HG02884 (cell line): ENCODE measurements around the gene ZDHHC3.

Experiments used
- ATAC-seq: cut with Tn5 transposase; IDR thresholded peaks from one replicate; pipeline ENCODE4 v1.9.1; 2021; ENCODE audit warnings: mild to moderate bottlenecking, moderate library complexity; ENCODE audit not compliant: unreplicated experiment

The ZDHHC3 gene

DNA sequence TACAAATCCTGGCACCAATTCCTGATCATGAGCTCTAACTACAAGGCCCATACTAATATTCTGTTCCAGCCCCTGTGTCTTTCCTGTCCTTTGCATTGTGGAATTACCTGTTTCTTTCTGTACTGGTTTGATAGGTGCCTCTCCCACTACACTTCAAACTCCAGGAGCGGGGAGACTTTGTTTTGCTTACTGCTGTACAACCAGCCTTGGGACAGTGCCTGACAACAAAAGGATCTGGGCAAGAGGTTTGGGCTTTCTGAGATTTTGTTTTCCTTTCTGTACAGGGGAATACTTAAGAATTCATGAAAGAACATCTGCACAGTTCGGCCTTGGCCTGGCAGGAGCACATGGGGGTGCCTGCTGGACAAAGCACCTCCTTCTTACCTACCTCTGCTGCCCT lies 45.1 kb downstream of the ZDHHC3 start:
- no peak for ATAC-seq

- no peak for ATAC-seq
These were observed 46.2 kb downstream of the ZDHHC3 start for GRCh38 chr3:44929782-44930181.

- no peak for ATAC-seq
These were observed 48.6 kb downstream of the ZDHHC3 start for GRCh38 chr3:44927371-44927770.

DNA sequence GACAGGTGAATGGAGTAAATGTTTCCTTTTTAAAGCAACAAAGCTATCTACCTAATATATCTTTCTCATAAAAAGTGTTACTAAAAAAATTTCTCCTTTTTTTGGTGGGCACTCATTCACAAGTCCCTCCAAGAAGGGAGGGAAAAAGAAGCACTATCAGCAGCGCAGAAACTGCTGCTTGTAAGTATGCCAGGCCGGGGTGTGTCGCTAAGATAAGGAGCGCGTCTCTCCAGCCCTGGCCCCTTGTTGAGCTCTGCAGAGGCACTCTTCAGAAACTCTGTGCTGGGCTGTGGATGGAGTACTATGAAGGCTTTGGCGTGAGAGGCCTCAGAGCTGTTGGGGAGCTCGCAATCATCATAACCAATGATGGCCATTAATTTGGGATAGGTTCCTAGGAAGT lies 49.1 kb downstream of the ZDHHC3 start:
- no peak for ATAC-seq

- ATAC-seq, result no peak
These were observed 49.8 kb downstream of the ZDHHC3 start for GRCh38 chr3:44926172-44926571.

DNA sequence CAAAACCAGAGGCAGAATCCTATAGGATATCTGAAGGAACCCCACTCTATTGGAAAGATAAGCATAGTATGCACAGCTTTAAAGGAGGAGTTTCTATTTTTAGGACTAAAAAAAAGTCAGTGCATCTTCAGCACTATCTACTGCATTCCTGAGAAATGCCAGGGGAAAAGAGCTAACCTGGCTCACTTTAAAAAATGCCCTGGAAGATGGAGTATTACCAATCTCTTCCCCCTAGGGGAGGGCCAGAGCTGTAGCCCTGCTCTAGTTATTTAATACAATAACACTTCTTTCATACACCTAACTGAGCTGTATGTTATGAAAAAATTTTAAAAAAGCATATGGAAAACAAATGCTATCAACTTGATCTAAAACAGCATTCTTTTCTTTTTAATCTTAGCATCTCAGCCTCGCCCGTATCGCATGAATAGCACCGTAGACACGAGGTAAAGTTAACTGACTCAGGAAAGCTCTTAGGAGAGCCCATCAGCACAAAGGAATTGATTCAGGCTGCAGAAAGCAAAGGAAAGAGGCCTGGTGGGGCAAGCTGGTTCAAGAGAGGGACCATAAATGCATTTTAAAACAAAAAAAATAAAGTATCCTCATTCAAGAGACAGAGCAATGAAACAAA lies 51.4 kb downstream of the ZDHHC3 start:
- ATAC-seq, result no peak

DNA sequence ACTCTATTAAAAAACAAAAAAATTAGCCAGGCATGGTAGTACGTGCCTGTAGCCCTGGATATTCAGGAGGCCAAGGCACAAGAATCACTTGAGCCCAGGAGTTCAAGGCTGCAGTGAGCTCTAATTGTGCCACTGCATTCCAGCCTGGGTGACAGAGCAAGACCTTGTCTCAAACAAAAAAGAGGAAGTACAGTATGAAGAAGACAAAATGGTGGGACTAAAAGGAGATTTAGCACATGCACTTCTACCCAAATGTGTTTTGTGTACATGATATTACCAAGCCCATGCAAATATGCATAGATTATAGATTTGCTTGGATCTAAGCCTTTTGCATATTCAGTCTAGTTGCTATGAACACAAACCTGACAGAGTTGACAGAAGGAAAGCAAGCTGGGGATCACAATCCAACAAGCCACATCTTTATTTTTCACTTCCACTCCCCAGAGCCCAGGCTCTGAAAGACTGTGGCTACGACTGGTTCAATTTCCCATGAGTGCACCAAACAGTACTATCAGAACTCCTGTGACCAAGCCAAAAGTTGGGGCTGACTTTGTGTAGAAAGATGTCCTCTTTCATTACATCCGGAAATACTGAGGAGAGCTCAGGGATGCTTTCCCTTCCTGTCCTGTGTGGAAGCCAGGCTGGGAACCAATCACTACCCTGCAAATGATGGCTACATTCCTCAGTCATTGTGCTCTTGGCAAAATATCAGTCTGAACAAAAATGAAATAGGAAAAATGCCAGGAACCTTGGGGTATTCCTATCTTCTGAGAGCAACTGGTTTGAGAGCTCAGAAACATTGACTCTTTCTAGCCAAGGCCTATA lies 52.1 kb downstream of the ZDHHC3 start:
- ATAC-seq, result no peak

DNA sequence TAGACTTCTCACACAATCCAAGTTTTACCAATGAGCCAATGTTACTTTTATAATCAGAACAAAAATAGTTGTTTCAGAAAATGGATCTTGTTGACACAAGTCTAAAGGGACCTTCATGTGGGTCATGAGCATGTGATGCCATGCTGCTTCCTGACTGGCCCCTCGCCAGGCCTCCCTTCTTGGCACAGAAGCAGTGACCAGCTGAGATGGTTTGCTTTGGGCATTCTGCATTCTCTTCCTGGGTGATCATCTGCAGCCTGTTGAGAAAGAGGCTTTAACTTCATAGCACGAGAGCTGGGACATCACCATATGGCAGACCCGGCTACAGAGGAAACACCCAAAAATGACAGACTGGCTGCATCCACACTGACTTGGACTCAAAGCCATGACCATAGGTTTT lies 55.9 kb downstream of the ZDHHC3 start:
- ATAC-seq, result no peak

DNA sequence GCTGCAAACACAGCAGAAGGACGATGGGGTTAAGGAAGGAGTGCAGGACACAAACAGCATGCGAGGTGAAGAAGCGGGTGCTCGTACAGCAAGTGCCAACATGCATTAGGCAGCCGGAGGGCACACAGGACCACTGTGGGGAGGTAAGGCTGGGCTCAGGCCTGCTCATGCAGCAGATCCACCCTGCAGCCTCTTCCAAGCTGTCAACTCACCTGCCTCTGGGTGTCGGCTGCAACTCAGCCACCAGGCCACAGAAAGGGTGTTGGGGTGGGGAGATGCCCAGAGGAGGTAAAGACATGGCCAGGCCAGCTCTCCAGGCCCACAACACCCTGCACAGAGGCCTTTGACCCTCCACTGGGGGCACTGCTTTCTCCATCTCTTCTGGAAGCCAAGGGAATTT lies 57.4 kb downstream of the ZDHHC3 start:
- no peak for ATAC-seq

DNA sequence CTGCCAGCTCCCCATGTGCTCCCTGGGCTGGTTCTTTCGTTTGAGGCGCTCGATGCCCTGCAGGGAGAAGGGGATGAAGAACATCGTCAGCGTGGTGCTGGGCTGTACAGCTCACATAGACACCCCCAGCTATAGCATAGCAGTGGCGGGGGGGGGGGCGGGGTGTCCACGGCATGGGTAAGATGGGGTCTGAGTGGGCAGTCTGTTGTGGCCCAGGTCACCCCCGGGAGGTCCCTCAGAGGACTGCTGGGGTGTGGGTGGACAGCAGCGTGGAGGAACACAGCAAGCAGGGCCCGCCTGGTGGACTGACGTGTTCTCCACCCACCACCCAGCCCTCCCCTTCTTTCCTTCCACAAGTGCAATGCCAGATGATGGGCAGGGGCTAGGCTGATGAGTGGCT lies 57.9 kb downstream of the ZDHHC3 start:
- no peak for ATAC-seq

DNA sequence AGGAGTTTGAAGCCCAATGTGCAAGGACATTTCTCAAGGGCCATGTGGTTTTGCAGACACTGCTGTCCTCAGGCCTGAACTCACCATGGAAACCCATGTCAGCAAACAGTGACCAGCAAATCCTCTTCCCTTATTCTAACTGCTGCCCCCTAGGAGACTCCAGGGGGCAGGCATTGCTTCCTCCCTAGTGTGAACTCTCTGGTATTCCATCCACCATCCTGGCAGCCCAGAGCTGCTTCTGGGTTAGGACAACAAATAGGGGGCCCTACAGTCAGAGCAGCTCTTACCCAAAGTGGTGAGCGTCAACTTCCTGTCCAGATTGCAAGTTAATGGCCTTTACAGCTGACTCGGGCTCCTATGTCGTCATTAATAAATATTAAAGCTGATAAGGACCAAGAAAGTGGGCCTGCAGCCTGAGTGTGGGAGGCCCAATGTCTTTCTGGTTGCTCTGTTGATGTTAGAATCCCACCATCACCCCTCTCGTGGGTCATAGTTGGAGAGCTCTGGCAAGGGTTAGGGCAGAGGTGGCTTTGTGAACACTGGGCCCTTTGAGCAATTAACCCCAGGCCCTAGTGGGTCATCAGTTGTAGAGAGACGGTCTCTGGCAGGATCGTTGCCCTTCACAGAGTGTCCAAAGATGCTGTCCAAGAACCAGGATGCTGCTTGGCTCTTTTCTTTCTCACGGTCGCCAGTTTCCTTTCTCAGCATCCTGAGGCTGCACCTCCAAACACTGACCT lies 60.1 kb downstream of the ZDHHC3 start:
- ATAC-seq, result no peak

GRCh38 chr3:44914936-44915335 lies 61.0 kb downstream of the ZDHHC3 start:
- ATAC-seq, result no peak

GRCh38 chr3:44913868-44914468 lies 62.0 kb downstream of the ZDHHC3 start:
- no peak for ATAC-seq

DNA sequence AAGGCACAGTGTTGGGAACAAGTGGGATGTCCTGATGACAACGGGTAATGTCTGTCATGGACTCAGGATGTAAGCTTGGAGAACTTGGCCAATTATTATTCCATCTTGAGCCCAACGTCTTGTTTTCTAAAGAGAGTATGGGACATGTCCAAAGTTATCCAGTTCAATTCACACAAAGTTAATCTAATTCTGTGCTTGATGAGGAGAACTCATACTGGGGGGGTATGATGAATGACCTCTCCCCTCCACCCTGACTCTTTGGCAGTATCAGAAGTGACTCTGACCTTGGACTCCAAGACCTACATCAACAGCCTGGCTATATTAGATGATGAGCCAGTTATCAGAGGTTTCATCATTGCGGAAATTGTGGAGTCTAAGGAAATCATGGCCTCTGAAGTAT lies 65.3 kb downstream of the ZDHHC3 start:
- ATAC-seq, result no peak

GRCh38 chr3:44909063-44909462 lies 66.9 kb downstream of the ZDHHC3 start:
- ATAC-seq, result no peak

DNA sequence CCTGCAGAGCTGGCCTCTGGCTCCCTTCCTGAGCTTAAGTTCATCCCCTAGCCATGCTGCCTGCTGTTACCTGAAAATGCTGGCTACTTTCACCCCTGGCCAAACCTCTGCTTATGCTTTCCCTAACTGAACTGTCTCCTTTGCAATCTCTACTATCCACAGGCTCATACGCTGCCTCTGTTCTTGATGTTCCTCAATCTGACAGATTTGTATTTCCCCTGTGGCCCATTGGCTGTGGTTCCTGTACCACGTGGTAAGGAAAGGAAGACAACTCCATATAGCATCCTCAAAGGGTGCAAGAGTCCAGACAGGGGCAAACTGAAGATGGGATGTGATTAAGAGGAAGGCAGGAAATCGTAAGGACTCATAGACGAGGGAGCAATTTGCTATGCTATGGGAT lies 68.4 kb downstream of the ZDHHC3 start:
- ATAC-seq, result no peak

DNA sequence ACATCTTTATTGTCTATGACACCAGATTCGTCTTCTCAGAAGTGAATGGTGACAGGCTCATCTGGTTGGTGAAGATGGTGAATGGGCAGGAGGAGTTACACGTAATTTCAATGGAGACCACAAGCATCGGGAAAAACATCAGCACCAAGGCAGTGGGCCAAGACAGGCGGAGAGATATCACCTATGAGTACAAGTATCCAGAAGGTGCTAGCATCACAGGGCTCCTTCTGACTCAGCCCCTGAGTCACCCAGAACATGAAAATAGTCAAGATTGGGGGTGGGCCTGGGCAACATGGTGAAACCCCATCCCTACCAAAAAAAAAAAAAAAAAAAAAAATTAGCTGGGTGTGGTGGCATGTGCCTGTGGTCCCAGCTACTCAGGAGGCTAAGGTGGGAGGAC lies 69.0 kb downstream of the ZDHHC3 start:
- no peak for ATAC-seq

GRCh38 chr3:44905446-44906157 lies 70.4 kb downstream of the ZDHHC3 start:
- no peak for ATAC-seq

GRCh38 chr3:44903751-44904150 lies 72.2 kb downstream of the ZDHHC3 start:
- ATAC-seq, result no peak

- no peak for ATAC-seq
These were observed 72.7 kb downstream of the ZDHHC3 start for GRCh38 chr3:44903314-44903713.

DNA sequence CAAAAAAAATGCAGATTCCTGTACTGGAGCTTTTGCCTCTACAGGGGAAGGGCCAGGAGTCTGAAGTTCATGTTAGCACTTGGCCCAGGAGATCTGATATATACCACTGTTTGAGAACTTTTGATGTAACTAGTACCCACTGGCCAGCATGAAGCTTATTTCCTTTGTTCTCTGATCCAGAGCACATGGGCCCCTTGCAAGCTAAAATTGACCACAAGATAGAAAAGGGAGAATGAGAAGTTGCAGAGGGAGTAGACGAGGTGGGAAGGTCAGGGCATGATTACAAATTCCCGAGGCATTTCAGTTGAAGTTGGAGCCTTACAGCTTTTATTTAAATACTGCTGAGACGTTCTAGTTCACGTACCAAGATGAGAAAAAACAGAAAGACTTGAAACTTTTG lies 73.3 kb downstream of the ZDHHC3 start:
- ATAC-seq, result no peak
